ENCODE results near the gene OR9G4. TPM values are rescaled to one million over a fixed set of nuclear protein-coding genes. Genes with fewer than 3 reads are reported as not detected.

The OR9G4 gene
- total and polyA plus RNA-seq, 2 of the 4 experiments (the other 2 are of a cell fraction): not detected

DNA sequence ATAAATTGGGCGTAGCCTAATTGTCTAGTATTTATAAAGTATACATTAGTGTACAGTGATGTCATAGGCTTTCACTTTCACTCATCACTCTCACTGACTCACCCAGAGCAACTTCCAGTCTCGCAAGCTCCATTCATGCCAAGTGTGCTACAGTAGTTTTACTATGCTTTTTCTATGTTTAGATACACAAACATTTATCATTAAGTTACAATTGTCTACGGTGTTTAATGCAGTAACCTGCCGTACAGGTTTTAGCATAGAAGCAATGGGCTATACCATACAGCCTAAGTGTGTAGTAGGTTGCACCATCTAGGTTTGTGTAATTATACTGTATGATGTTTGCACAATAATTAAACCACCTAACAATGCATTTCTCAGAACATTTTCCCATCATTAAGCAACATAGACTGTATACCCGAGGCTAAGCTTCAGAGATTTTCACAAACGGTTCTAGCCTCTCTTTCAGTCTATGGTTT is 32.1 kb downstream of the OR9G4 start:
- Histone ChIP-seq H3K36me3 (ENCODE audit: control insufficient read depth, insufficient read depth, low read length) (no peaks in the 10 kb centered on the region), H3K18ac (ENCODE audit: low read depth, low read length) (no peak overlapping the region), H4K91ac (ENCODE audit: insufficient read depth, low read depth, low read length) (no peak overlapping the region), H3K4me3 (ENCODE audit: insufficient read depth, low read depth, low read length) (no peak overlapping the region), H3K9ac (ENCODE audit: low read depth, low read length) (no peak overlapping the region), H4K20me1 (ENCODE audit: insufficient read depth, low read length) (no peaks in the 10 kb centered on the region), H3K4me1 (ENCODE audit: control insufficient read depth, insufficient read depth, low read length) (no peaks in the 10 kb centered on the region), H3K4me2 (ENCODE audit: low read depth, low read length) (no peak overlapping the region), H4K8ac (ENCODE audit: low read depth in 2 of 2, low read length in 2 of 2) (no peak overlapping the region), H3K23ac (ENCODE audit: low read depth, low read length) (no peak overlapping the region), H3K4ac (ENCODE audit: low read depth, low read length) (no peak overlapping the region), H2BK20ac (ENCODE audit: low read depth, low read length) (no peak overlapping the region), H3K14ac (replicated peaks; ENCODE audit: low read depth, low read length) (no peak overlapping the region), H2BK15ac (ENCODE audit: low read depth, low read length) (no peak overlapping the region), H3K79me1 (ENCODE audit: low read depth in 1 of 2, low read length in 2 of 2) (no peaks in the 10 kb centered on the region), H3K9me1 (ENCODE audit: insufficient read depth, low read length) (no peaks in the 10 kb centered on the region), H3K9me3 (ENCODE audit: control insufficient read depth, insufficient read depth, low read length) (peaks cover 8% of the 10 kb centered on the region), H4K5ac (ENCODE audit: low read depth, low read length) (no peak overlapping the region), H2BK5ac (ENCODE audit: low read depth, low read length, poor library complexity, severe bottlenecking) (no peak overlapping the region), H2AK9ac (replicated peaks; ENCODE audit: low read depth, low read length, poor library complexity) (no peak overlapping the region), H2AFZ (replicated peaks; ENCODE audit: low read length, poor library complexity) (no peak overlapping the region), H3K27me3 (ENCODE audit: control insufficient read depth, insufficient read depth, low read length) (no peaks in the 10 kb centered on the region), H3K56ac (ENCODE audit: extremely low read depth, insufficient read depth, low read length) (no peak overlapping the region), H2BK120ac (ENCODE audit: low read depth, low read length) (no peak overlapping the region), H3K27ac (ENCODE audit: insufficient read depth, low read length) (no peak overlapping the region), H2AK5ac (ENCODE audit: low read depth, low read length) (no peak overlapping the region)
- POLR2A ChIA-PET (ENCODE audit: unreplicated experiment): no interaction called here
- dilution Hi-C loops (cut with HindIII; ENCODE audit: low sequenced_read_pairs, unreplicated experiment) (no loop called here), in situ Hi-C loops (cut with MboI; ENCODE audit: low sequenced_read_pairs) (no loop called here), intact Hi-C loops (cut with micrococcal nuclease) (no loop called here)
- no TSS peak for BruUV-seq (replicated peaks)
- no peak for DNase-seq
- TF ChIP-seq NFE2L2 (IDR thresholded peaks at IDR 0.05; ENCODE audit: low read depth, low read length) (no peak), RAD21 (IDR thresholded peaks at IDR 0.05; ENCODE audit: low read length) (no peak), RFX5 (IDR thresholded peaks at IDR 0.05; ENCODE audit: low read depth, low read length) (no peak), MXI1 (IDR thresholded peaks at IDR 0.05; ENCODE audit: borderline replicate concordance, low read depth, low read length) (no peak), CHD1 (IDR thresholded peaks at IDR 0.05; ENCODE audit: low read depth, low read length) (no peak), SMC3 (IDR thresholded peaks at IDR 0.05; ENCODE audit: low read depth, low read length) (no peak), BHLHE40 (IDR thresholded peaks at IDR 0.05; ENCODE audit: low read depth, low read length) (no peak), MAFK (IDR thresholded peaks at IDR 0.05; ENCODE audit: low read depth, low read length) (no peak), MAZ (IDR thresholded peaks at IDR 0.05; ENCODE audit: borderline replicate concordance, low read depth, low read length) (no peak), RCOR1 (IDR thresholded peaks at IDR 0.05; ENCODE audit: insufficient replicate concordance, low read length) (no peak), CEBPB (IDR thresholded peaks at IDR 0.05; ENCODE audit: low read depth, low read length) (no peak), POLR2A (IDR thresholded peaks at IDR 0.05; ENCODE audit: low read depth, low read length) (no peak), FOS (IDR thresholded peaks at IDR 0.05; ENCODE audit: low read depth, low read length) (no peak)
- TF ChIP-seq, protein P1, sequence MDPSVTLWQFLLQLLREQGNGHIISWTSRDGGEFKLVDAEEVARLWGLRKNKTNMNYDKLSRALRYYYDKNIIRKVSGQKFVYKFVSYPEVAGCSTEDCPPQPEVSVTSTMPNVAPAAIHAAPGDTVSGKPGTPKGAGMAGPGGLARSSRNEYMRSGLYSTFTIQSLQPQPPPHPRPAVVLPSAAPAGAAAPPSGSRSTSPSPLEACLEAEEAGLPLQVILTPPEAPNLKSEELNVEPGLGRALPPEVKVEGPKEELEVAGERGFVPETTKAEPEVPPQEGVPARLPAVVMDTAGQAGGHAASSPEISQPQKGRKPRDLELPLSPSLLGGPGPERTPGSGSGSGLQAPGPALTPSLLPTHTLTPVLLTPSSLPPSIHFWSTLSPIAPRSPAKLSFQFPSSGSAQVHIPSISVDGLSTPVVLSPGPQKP (IDR thresholded peaks at IDR 0.05; ENCODE audit: borderline replicate concordance, low read depth, low read length): no peak
- TF ChIP-seq, protein P2, sequence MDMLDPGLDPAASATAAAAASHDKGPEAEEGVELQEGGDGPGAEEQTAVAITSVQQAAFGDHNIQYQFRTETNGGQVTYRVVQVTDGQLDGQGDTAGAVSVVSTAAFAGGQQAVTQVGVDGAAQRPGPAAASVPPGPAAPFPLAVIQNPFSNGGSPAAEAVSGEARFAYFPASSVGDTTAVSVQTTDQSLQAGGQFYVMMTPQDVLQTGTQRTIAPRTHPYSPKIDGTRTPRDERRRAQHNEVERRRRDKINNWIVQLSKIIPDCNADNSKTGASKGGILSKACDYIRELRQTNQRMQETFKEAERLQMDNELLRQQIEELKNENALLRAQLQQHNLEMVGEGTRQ (IDR thresholded peaks at IDR 0.05; ENCODE audit: low read depth, low read length): no peak
- TF ChIP-seq, protein P3, sequence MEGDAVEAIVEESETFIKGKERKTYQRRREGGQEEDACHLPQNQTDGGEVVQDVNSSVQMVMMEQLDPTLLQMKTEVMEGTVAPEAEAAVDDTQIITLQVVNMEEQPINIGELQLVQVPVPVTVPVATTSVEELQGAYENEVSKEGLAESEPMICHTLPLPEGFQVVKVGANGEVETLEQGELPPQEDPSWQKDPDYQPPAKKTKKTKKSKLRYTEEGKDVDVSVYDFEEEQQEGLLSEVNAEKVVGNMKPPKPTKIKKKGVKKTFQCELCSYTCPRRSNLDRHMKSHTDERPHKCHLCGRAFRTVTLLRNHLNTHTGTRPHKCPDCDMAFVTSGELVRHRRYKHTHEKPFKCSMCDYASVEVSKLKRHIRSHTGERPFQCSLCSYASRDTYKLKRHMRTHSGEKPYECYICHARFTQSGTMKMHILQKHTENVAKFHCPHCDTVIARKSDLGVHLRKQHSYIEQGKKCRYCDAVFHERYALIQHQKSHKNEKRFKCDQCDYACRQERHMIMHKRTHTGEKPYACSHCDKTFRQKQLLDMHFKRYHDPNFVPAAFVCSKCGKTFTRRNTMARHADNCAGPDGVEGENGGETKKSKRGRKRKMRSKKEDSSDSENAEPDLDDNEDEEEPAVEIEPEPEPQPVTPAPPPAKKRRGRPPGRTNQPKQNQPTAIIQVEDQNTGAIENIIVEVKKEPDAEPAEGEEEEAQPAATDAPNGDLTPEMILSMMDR (conservative IDR thresholded peaks at IDR 0.05; ENCODE audit: low read depth, low read length): no peak
- no CpG with 5 or more reads among the region's 6 CpGs for WGBS, 2 experiments (ENCODE audit: extremely low coverage in 2 of 2, insufficient read length in 1 of 2)
- CTCF ChIA-PET: no interaction called here
- no peak for ATAC-seq (ENCODE audit: low read depth)

Data from IMR-90 (cell line).